PFSK-1 (cell line): ENCODE results near the gene TUBB4A.

Experiments
- FOXP2 ChIP-seq: optimal IDR thresholded peaks from 2 replicates; pipeline ENCODE3; 2011; ENCODE audit warnings: borderline replicate concordance, control low read depth, inconsistent platforms; ENCODE audit not compliant: insufficient read depth; ENCODE audit errors: extremely low read length, extremely low read depth
- TF ChIP-seq, protein P1 (sequence below), 2 experiments: IDR thresholded peaks; 2 replicates each; pipeline versions ENCODE4 v1.6.1 to v1.8.0; 2011 to 2012; ENCODE audit warnings: low read depth in 2 of 2, low read length in 2 of 2, control low read depth in 1 of 2, inconsistent platforms in 1 of 2, mild to moderate bottlenecking in 1 of 2, moderate library complexity in 1 of 2; ENCODE audit not compliant: insufficient read depth in 1 of 2

DNA sequence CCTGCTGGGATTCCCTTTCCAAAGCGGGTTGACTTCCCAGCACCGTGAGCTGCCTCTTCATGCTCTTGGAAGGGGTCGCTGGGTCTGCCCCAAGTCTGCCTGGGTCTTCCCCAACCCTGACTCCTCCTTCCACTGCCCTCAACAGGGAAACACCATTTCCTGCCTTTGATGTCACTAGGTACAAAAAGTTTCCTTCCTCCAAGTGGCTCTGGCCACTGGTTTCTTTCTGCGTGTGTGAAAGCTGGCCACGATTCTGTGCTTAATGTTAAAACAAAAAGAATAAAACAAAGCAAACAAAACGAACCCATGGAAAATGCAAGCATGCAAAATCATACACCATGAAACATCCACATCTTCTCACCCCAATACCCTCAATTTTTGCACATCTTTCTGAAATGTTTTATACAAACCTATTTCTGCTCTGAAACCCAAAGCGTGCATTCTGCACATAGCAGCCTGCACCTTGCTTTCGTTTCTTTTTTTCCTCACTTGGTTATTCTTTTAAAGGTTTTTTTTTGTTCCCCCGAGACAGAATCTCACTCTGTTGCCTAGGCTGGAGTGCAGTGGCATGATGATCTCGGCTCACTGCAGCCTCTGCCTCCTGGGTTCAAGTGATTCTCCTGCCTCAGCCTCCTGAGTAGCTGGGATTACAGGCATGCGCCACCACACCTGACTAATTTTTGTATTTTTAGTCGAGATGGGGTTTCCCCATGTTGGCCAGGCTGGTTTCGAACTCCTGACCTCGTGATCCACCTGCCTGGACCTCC lies 16.2 kb upstream of the TUBB4A start:
- no peak for TF ChIP-seq FOXP2
- TF ChIP-seq, protein P1, sequence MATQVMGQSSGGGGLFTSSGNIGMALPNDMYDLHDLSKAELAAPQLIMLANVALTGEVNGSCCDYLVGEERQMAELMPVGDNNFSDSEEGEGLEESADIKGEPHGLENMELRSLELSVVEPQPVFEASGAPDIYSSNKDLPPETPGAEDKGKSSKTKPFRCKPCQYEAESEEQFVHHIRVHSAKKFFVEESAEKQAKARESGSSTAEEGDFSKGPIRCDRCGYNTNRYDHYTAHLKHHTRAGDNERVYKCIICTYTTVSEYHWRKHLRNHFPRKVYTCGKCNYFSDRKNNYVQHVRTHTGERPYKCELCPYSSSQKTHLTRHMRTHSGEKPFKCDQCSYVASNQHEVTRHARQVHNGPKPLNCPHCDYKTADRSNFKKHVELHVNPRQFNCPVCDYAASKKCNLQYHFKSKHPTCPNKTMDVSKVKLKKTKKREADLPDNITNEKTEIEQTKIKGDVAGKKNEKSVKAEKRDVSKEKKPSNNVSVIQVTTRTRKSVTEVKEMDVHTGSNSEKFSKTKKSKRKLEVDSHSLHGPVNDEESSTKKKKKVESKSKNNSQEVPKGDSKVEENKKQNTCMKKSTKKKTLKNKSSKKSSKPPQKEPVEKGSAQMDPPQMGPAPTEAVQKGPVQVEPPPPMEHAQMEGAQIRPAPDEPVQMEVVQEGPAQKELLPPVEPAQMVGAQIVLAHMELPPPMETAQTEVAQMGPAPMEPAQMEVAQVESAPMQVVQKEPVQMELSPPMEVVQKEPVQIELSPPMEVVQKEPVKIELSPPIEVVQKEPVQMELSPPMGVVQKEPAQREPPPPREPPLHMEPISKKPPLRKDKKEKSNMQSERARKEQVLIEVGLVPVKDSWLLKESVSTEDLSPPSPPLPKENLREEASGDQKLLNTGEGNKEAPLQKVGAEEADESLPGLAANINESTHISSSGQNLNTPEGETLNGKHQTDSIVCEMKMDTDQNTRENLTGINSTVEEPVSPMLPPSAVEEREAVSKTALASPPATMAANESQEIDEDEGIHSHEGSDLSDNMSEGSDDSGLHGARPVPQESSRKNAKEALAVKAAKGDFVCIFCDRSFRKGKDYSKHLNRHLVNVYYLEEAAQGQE (IDR thresholded peaks at IDR 0.05; ENCODE audit: insufficient read depth in 1 of 2, low read depth in 2 of 2, low read length in 2 of 2): no peak
